Thyroid gland (tissue), 4 donors: ENCODE results near the gene BCL2.

Experiments used
- CTCF ChIP-seq, 6 experiments: fragments of 200-600 bp in 3 of 6; fragments of 450-650 bp in 3 of 6; sonication (generic) in 3 of 6; IDR thresholded peaks; one replicate each; pipeline ENCODE4 v1.5.1; 2016 to 2019; ENCODE audit warnings: antibody characterized with exemption in 6 of 6, mild to moderate bottlenecking in 2 of 6, inconsistent platforms in 1 of 6, moderate library complexity in 1 of 6
- POLR2A ChIP-seq, 2 donors: fragments of 450-650 bp; IDR thresholded peaks; one replicate each; pipeline ENCODE4 v1.6.1; 2017; ENCODE audit warnings: antibody characterized with exemption in 2 of 2, mild to moderate bottlenecking in 2 of 2, moderate library complexity in 1 of 2

GRCh38 chr18:63131959-63132818, 187.4 kb downstream of the BCL2 start:
- TF ChIP-seq POLR2A (IDR thresholded peaks at IDR 0.05) (no peak), CTCF (IDR thresholded peaks at IDR 0.05) (no peak)
